ENCODE results near the gene RUNDC1.
"Not testable (repeated sequence)": the region's sequence is repeated elsewhere in the genome, so short reads cannot be mapped to it uniquely, and the experiment has no call there.

The RUNDC1 gene

DNA sequence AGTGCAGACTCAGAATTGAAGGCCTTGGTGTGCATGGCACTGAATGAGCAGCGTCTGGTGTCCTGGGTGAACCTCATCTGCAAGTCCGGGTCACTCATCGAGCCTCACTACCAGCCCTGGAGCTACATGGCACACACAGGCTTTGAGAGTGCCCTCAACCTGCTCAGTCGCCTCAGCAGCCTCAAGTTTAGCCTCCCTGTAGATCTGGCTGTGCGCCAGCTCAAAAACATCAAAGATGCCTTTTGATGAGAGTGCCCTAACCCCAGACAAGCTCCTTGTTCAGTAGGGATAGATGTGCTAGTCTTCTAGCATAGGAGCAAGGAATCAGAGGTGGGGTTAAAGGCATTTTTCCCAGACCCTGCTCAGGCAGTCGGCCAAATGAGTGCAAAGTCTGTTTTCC is 11.1 kb downstream of the RUNDC1 start:
- TF ChIP-seq, protein P1, sequence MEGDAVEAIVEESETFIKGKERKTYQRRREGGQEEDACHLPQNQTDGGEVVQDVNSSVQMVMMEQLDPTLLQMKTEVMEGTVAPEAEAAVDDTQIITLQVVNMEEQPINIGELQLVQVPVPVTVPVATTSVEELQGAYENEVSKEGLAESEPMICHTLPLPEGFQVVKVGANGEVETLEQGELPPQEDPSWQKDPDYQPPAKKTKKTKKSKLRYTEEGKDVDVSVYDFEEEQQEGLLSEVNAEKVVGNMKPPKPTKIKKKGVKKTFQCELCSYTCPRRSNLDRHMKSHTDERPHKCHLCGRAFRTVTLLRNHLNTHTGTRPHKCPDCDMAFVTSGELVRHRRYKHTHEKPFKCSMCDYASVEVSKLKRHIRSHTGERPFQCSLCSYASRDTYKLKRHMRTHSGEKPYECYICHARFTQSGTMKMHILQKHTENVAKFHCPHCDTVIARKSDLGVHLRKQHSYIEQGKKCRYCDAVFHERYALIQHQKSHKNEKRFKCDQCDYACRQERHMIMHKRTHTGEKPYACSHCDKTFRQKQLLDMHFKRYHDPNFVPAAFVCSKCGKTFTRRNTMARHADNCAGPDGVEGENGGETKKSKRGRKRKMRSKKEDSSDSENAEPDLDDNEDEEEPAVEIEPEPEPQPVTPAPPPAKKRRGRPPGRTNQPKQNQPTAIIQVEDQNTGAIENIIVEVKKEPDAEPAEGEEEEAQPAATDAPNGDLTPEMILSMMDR (IDR thresholded peaks at IDR 0.05; ENCODE audit: low read depth, low read length), result no peak
- H3K4me3 ChIP-seq (replicated peaks in 1 of 2; ENCODE audit: low read depth in 2 of 2, low read length in 2 of 2), result no peak overlapping the region
- DNase-seq (ENCODE audit: low read depth in 2 of 2), result no peak

DNA sequence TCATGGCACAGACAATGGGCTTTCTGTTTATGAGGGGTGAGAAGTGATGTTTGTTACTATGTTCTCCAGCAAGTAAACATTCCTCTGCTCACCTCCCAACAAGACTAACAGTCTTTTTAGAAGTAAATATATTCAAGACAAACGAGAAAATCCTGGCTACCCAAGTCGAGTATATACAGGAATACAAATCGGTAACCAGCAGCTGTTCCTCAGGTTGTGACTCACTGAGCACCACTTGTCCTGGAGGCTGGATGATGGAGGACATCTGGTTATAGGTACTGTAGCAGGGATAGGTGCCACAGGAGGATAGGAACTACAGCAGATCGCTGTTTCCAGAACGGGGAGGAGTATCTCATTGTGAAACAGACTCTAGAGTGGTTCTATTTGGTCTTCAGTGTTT is 12.5 kb downstream of the RUNDC1 start:
- H3K4me3 ChIP-seq (replicated peaks in 1 of 2; ENCODE audit: low read depth in 2 of 2, low read length in 2 of 2), result no peak overlapping the region
- TF ChIP-seq, protein P1 (IDR thresholded peaks at IDR 0.05; ENCODE audit: low read depth, low read length), result no peak
- no peak for DNase-seq (ENCODE audit: low read depth in 2 of 2)

DNA sequence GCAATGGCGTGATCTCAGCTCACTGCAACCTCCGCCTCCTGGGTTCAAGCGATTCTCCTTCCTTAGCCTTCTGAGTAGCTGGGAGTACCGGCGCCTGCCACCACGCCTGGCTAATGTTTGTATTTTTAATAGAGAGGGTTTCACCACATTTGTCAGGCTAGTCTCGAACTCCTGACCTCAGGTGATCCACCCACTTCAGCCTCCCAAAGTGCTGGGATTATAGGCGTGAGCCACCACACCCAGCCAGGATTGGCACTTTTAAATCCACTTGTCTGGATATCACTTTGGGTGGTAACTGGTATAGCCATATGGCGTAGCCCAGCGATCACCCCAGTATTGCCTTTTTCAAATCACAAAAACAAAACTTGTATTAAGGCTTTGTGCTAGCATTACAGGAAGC is 13.5 kb downstream of the RUNDC1 start:
- not testable (repeated sequence) for H3K4me3 ChIP-seq (replicated peaks in 1 of 2; ENCODE audit: low read depth in 2 of 2, low read length in 2 of 2); DNase-seq (ENCODE audit: low read depth in 2 of 2)

DNA sequence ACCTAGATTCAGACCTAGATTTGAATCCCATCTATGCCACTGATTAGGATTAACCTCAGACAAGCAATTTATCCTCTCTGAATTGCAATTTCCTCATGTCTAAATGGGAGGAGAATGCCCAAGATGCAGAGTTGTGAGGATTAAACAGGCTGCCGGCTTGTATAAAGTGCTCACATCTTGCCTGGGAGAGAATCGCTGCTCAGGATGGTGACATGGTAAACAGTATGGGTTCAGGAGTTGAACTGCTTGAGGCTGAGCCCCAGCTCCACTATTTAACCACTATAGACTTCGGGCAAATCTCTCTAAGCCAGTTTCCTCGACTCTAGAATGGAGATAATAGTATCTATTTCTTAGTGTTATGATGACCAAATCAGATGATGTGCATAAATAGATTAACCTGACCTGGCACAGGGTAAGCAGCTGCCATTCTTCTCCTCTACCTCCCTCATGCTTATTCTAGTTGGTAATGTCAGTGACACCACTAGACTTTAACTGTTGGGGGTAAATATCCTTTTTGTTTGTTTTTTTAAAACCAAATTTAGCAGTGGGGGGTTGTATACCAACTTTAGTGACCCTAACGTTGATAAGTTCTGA is 17.1 kb downstream of the RUNDC1 start:
- H3K4me3 ChIP-seq (replicated peaks in 1 of 2; ENCODE audit: low read depth in 2 of 2, low read length in 2 of 2), result peak overlapping the region in 1 of 2 donors; percentile 34
- TF ChIP-seq, protein P1 (IDR thresholded peaks at IDR 0.05; ENCODE audit: low read depth, low read length), result no peak
- DNase-seq (ENCODE audit: low read depth in 2 of 2), result no peak

DNA sequence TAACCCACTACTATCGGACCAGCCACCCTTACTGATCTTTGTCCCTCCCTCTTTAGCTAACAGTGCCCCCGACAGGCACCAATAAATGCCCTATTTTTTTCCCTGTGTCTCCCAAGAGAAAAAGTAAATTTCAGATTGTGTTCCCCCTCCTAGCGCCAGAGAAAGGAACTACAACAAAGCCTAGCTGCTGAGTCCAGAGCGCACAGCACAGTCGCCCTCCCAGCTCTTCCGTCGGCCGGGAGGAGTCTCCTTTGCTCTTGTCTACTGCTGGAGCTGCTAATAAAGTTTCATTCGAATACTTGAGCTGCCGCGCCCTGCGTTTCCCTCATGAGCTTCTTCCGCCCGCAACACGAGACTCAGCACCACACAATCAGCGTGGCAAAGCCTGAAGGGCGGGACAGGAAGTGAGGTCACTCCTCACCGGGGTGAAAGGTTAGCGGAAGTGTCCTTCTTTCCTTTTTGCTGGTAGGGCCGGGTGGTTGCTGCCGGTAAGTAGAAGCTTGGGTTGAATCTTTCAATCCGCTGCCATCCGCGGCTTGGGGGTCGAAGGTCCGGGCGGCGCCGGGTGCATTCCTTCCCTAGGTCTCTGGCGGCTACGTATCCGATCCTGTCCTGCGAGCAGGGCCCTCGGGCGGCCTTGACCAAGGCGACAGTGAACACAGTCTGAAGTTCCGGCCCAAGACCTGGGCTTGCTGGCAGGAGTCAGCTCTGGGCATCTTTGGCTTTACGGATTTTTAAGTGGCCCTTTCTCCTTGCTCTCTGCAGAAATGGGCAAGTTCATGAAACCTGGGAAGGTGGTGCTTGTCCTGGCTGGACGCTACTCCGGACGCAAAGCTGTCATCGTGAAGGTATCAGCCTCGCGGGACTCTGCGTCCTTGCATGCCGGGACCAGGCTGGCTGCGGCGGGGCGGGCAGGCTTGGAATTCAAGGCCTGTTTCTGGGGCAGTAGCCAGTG is 17.9 kb downstream of the RUNDC1 start, which contains the start of gene RPL27:
Gene RPL27, plus strand, starts transcription at position 436 of the 955 bp plus-strand sequence. Its CDS starts 332 bp downstream, at position 768.
- TF ChIP-seq, protein P1 (IDR thresholded peaks at IDR 0.05; ENCODE audit: low read depth, low read length), result peak; percentile 84
- H3K4me3 ChIP-seq (replicated peaks in 1 of 2; ENCODE audit: low read depth in 2 of 2, low read length in 2 of 2), result peak within 1 kb of the TSS; percentile 72 to 81
- peak; percentile 100 for DNase-seq (ENCODE audit: low read depth in 2 of 2)

DNA sequence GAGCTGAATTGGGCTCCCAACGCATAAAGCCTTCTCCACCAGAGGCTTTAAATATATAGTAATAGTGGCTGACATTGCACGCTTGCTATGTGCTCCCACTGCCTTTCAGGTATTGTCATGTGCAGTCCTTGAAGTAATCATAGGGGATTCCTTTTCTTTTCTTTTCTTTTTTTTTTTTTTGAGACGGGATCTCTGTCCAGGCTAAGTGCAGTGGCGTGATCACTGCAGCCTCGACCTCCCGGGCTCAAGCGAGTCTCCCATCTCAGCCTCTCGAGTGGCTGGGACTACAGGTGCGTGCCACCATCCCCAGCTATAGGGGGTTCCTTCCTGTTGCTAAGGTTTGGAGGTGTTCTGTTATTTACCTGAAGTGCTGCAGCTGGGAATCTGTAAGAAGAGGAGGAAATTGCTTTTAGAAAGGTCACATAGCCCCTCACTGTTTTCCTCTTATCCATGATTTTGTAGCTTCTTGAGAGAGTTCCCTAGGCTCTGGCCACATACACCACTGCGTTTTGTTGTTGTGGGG is 18.7 kb downstream of the RUNDC1 start:
- no peak for DNase-seq (ENCODE audit: low read depth in 2 of 2)
- TF ChIP-seq, protein P1 (IDR thresholded peaks at IDR 0.05; ENCODE audit: low read depth, low read length), result no peak
- H3K4me3 ChIP-seq (replicated peaks in 1 of 2; ENCODE audit: low read depth in 2 of 2, low read length in 2 of 2), result peak overlapping the region; percentile 72 to 81

DNA sequence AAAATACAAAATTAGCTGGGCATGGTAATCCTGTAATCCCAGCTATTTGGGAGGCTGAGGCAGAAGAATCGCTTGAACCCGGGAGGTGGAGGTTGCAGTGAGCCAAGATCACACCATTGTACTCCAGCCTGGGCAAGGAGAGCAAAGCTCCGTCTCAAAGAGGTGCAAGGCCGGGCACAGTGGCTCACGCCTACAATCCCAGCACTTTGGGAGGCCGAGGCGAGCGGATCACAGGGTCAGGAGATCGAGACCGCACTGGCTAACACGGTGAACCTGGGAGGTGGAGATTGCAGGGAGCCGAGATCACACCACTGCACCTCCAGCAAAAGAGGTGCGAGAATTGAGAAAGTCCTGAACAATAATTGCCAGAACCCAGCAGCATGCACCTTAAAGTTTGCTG is 20.5 kb downstream of the RUNDC1 start:
- not testable (repeated sequence) for DNase-seq (ENCODE audit: low read depth in 2 of 2)

More for the DNA sequence above, 20.5 kb downstream of the RUNDC1 start:
- H3K4me3 ChIP-seq (replicated peaks in 1 of 2; ENCODE audit: low read depth in 2 of 2, low read length in 2 of 2), result not testable (repeated sequence)
